Ascending aorta (tissue), 2 donors: ENCODE data around the gene SMPX. TPM values are rescaled to one million over a fixed set of nuclear protein-coding genes. Genes with fewer than 3 reads are reported as not detected.

Experiments used
- DNase-seq, 2 donors: peaks; one replicate each; pipeline ENCODE4 v3.0.0-alpha.2; 2019; ENCODE audit warnings: low spot score in 2 of 2
- H3K27ac ChIP-seq, 2 donors: fragments of 200-600 bp; sonication (generic); one replicate each; pipeline ENCODE4 v1.5.1; 2016 to 2017; ENCODE audit warnings: mild to moderate bottlenecking in 1 of 2
- H3K27me3 ChIP-seq: fragments of 200-600 bp; sonication (generic); one replicate; pipeline ENCODE4 v1.5.1; 2017
- H3K36me3 ChIP-seq, 2 donors: fragments of 200-600 bp; sonication (generic); one replicate each; pipeline ENCODE4 v1.5.1; 2016
- H3K4me1 ChIP-seq, 2 donors: fragments of 200-600 bp; sonication (generic); one replicate each; pipeline ENCODE4 v1.5.1; 2016 to 2017; ENCODE audit warnings: mild to moderate bottlenecking in 1 of 2
- H3K4me3 ChIP-seq, 2 donors: fragments of 200-600 bp; sonication (generic); one replicate each; pipeline ENCODE4 v1.5.1; 2016 to 2017; ENCODE audit warnings: mild to moderate bottlenecking in 1 of 2
- H3K9me3 ChIP-seq, 2 donors: fragments of 200-600 bp; sonication (generic); one replicate each; pipeline ENCODE4 v1.5.1; 2016
- intact Hi-C: fragments of 100-400 bp; cut with DNase I; formaldehyde crosslinking; loops from one replicate; pipeline ENCODE4 v1.15.1; 2023
- total RNA-seq: library from RNA; depleted of rRNA; stranded (reverse); fragments of >200 nt; gene quantifications from one replicate; pipeline ENCODE4 v1.1.0, GENCODE V29; 2016
- TF ChIP-seq, protein P1 (sequence below), 3 experiments: fragments of 200-600 bp in 2 of 3; fragments of 450-650 bp in 1 of 3; sonication (generic) in 2 of 3; IDR thresholded peaks; one replicate each; pipeline ENCODE4 v1.5.1; 2016 to 2019; ENCODE audit warnings: antibody characterized with exemption in 3 of 3, mild to moderate bottlenecking in 1 of 3, moderate library complexity in 1 of 3

Gene SMPX
- total RNA-seq, 1 donor from 2014 or later: not detected

DNA sequence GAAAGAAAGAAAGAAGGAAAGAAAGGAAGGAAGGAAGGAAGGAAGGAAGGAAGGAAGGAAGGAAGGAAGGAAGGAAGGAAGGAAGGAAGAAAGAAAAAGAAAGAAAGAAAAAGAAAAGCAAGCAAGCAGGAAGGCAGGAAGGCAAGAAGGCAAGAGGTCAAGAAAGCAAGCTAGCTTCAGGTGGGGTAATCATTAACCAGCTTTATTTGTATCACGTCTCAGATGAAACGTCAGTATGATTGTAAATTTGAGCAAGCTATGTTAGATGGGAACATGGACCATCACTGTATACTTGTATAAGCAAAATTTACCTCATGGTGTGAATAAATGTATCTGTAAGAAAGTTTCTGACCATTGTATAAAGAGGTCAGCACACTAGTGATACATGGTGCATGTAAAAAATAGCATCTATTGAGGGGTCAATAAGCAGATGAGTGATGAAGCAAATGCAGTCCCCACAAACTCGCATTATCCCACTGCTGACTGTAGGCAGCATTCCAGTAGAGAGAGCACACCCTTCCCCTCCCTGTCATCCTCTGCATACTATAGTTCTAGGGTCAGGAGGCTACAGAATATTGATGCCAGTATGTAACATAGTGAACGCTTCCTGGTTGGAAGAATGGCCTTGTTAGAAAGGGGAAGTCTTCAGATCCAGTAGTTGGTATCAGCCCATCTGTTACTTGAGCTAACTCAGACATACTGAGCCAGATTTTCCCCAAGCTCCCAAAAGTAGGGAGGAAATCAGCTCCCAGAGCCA lies 83.3 kb downstream of the SMPX start:
- TF ChIP-seq, protein P1, sequence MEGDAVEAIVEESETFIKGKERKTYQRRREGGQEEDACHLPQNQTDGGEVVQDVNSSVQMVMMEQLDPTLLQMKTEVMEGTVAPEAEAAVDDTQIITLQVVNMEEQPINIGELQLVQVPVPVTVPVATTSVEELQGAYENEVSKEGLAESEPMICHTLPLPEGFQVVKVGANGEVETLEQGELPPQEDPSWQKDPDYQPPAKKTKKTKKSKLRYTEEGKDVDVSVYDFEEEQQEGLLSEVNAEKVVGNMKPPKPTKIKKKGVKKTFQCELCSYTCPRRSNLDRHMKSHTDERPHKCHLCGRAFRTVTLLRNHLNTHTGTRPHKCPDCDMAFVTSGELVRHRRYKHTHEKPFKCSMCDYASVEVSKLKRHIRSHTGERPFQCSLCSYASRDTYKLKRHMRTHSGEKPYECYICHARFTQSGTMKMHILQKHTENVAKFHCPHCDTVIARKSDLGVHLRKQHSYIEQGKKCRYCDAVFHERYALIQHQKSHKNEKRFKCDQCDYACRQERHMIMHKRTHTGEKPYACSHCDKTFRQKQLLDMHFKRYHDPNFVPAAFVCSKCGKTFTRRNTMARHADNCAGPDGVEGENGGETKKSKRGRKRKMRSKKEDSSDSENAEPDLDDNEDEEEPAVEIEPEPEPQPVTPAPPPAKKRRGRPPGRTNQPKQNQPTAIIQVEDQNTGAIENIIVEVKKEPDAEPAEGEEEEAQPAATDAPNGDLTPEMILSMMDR (IDR thresholded peaks at IDR 0.05): no peak
- H3K4me3 ChIP-seq: no peak overlapping the region
- H3K36me3 ChIP-seq: no peaks in the 10 kb centered on the region
- no peaks in the 10 kb centered on the region for H3K9me3 ChIP-seq
- no peaks in the 10 kb centered on the region for H3K4me1 ChIP-seq
- H3K27me3 ChIP-seq: no peaks in the 10 kb centered on the region
- DNase-seq: no peak
- intact Hi-C loops: no loop called here
- no peak overlapping the region for H3K27ac ChIP-seq

- Histone ChIP-seq H3K27me3 (no peaks in the 10 kb centered on the region), H3K36me3 (no peaks in the 10 kb centered on the region), H3K9me3 (no peaks in the 10 kb centered on the region), H3K4me3 (no peak overlapping the region), H3K27ac (no peak overlapping the region), H3K4me1 (no peaks in the 10 kb centered on the region)
- intact Hi-C loops: no loop called here
- no peak for DNase-seq
- TF ChIP-seq, protein P1 (IDR thresholded peaks at IDR 0.05): no peak
These were observed 91.2 kb downstream of the SMPX start for GRCh38 chrX:21666679-21667078.

DNA sequence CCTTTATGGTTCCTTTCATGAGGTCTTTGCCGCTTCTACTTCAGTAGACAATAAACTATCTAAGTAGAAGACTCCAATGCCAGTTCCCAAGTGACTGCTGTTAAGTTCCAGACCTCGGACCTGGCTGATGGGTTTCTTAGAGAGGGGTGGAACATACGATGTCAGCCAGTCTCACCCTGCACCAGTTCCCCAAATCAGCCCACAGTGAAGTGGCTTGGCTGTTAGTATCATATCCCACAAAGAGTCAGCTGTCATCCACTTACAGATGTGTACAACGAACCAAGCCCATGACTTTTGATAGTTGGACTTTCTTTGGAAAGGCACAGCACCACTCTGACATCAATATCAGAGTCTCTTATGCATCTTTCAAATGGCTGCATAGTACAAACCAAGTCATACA lies 91.7 kb downstream of the SMPX start:
- TF ChIP-seq, protein P1 (IDR thresholded peaks at IDR 0.05): no peak
- H3K9me3 ChIP-seq: no peaks in the 10 kb centered on the region
- DNase-seq: no peak
- intact Hi-C loops: no loop called here
- no peak overlapping the region for H3K4me3 ChIP-seq
- H3K27me3 ChIP-seq: no peaks in the 10 kb centered on the region
- no peaks in the 10 kb centered on the region for H3K36me3 ChIP-seq
- no peaks in the 10 kb centered on the region for H3K4me1 ChIP-seq
- no peak overlapping the region for H3K27ac ChIP-seq

DNA sequence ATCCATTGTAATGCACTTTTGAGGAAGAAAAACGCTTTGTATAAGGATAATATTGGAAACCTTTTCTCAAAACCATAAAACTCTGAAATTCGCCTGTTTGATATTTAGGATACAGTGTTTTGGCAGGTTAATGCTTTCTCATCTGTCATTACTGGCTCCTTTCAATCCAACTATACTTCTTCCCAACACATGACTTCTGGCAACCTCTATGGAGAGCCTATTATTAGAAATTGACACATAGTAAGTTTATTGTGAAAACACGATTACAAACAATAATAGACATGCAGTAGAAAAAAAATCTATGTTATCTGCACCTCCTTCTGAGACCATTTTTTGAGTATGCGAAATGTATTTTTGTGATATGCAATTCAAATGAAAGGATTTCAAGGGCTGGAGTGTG lies 95.2 kb downstream of the SMPX start:
- Histone ChIP-seq H3K9me3 (no peaks in the 10 kb centered on the region), H3K4me3 (no peak overlapping the region), H3K27ac (no peak overlapping the region), H3K4me1 (no peaks in the 10 kb centered on the region), H3K36me3 (no peaks in the 10 kb centered on the region), H3K27me3 (no peaks in the 10 kb centered on the region)
- no peak for DNase-seq
- TF ChIP-seq, protein P1 (IDR thresholded peaks at IDR 0.05): no peak
- intact Hi-C loops: no loop called here

DNA sequence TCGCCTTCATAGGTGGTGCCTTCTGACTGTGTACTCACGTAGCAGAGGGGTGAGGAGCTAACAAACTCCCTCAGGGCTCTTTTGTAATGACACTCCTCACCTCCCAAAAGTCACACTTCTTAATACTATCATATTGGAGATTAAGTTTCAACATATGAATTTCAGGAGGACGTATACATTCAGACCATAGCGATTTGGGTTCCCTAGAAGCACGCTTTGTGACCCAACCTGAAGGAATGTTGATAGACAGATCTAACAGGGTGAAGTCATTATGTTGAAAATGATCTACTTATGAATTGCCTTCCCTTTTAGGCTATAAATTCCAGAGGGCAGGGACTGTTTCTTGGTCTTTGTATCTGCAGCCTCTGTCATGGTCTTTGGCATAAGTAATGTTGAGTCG lies 96.6 kb downstream of the SMPX start:
- Histone ChIP-seq H3K4me3 (no peak overlapping the region), H3K36me3 (no peaks in the 10 kb centered on the region), H3K4me1 (no peaks in the 10 kb centered on the region), H3K27me3 (no peaks in the 10 kb centered on the region), H3K9me3 (no peaks in the 10 kb centered on the region), H3K27ac (no peak overlapping the region)
- no peak for DNase-seq
- TF ChIP-seq, protein P1 (IDR thresholded peaks at IDR 0.05): no peak
- intact Hi-C loops: no loop called here
